ENCODE data around the gene CLCN5.

Gene CLCN5

GRCh38 chrX:49987651-49988050, 65.3 kb downstream of the CLCN5 start:
- TF ChIP-seq YY1 (IDR thresholded peaks at IDR 0.05; ENCODE audit: low read depth), result no peak
- no peak for TF ChIP-seq REST (IDR thresholded peaks at IDR 0.05; ENCODE audit: low read depth)
- TF ChIP-seq CREB1 (IDR thresholded peaks at IDR 0.05; ENCODE audit: low read depth), result no peak
- TF ChIP-seq CEBPB (IDR thresholded peaks at IDR 0.05), result no peak
- TF ChIP-seq EP300 (IDR thresholded peaks at IDR 0.05; ENCODE audit: borderline replicate concordance), result no peak
- no peak for TF ChIP-seq MAX (IDR thresholded peaks at IDR 0.05)
- no peak for TF ChIP-seq EGR1 (IDR thresholded peaks at IDR 0.05)
- no peak for TF ChIP-seq FOXM1 (IDR thresholded peaks at IDR 0.05; ENCODE audit: borderline replicate concordance, low read depth)
- no peak for TF ChIP-seq TEAD4 (IDR thresholded peaks at IDR 0.05)
- no peak for TF ChIP-seq RAD21 (IDR thresholded peaks at IDR 0.05; ENCODE audit: low read depth)
- TF ChIP-seq TAF1 (IDR thresholded peaks at IDR 0.05; ENCODE audit: low read depth), result no peak

GRCh38 chrX:49988143-49988542, 65.7 kb downstream of the CLCN5 start:
- TF ChIP-seq EP300 (IDR thresholded peaks at IDR 0.05; ENCODE audit: borderline replicate concordance), result no peak
- TF ChIP-seq MAX (IDR thresholded peaks at IDR 0.05), result no peak
- TF ChIP-seq USF1 (IDR thresholded peaks at IDR 0.05), result no peak
- no peak for TF ChIP-seq REST (IDR thresholded peaks at IDR 0.05; ENCODE audit: low read depth)
- TF ChIP-seq TCF12 (IDR thresholded peaks at IDR 0.05; ENCODE audit: low read depth), result no peak
- TF ChIP-seq TEAD4 (IDR thresholded peaks at IDR 0.05), result no peak
- no peak for TF ChIP-seq EGR1 (IDR thresholded peaks at IDR 0.05)
- no peak for TF ChIP-seq NFIC (IDR thresholded peaks at IDR 0.05)

- no peak for TF ChIP-seq USF1 (IDR thresholded peaks at IDR 0.05)
- TF ChIP-seq TAF1 (IDR thresholded peaks at IDR 0.05; ENCODE audit: low read depth), result no peak
- TF ChIP-seq MAX (IDR thresholded peaks at IDR 0.05), result no peak
Observed at GRCh38 chrX:49991758-49992157, 69.4 kb downstream of the CLCN5 start.

- TF ChIP-seq REST (IDR thresholded peaks at IDR 0.05; ENCODE audit: low read depth) (no peak), CEBPB (IDR thresholded peaks at IDR 0.05) (no peak), TAF1 (IDR thresholded peaks at IDR 0.05; ENCODE audit: low read depth) (no peak), NFIC (IDR thresholded peaks at IDR 0.05) (no peak)
Observed at GRCh38 chrX:49992853-49993252, 70.5 kb downstream of the CLCN5 start.

- TF ChIP-seq ZBTB7A (IDR thresholded peaks at IDR 0.05; ENCODE audit: low read depth), result no peak
Observed at GRCh38 chrX:49993661-49994060, 71.3 kb downstream of the CLCN5 start.
